ENCODE measurements around the gene PRR14L.
"Not testable (repeated sequence)": the region's sequence is repeated elsewhere in the genome, so short reads cannot be mapped to it uniquely, and the experiment has no call there.

Gene PRR14L

DNA sequence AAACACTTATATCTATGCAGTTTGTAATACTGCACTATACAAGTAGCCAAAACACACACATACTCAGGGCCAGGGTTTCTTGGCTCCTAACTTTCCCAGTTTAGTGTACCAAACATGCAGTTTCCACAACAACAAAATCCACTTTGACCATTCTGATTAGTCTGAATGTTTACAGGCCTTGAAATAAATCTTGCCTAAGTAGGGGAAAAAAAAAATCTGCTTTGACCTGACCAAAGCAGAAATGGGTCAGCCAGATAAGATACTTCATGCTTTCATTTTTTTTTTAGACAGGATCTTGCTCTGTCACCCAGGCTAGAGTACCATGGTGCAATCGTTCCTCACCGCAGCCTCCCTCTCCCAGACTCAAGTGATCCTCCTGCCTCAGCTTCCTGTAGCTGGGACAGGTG is 10.1 kb downstream of the PRR14L start:
- DNase-seq: no peak

DNA sequence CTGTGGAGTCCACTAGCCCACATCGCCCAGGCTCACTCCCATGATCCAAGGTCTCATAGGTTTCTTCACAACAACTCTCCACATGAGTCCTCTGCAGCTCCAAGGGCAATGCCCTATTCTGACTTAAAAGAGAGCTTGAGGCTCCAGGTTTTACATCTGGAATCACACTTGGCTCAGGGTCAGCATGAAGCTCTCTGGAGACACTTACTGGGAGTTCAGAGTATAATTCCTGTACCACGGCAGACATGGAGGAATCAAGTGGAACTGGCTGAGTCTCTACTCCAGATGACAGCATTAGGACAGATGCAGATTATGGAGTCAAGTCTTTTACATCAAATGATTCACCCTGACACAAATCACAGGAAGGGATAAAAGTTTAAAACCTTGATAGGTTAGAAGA is 11.4 kb downstream of the PRR14L start:
- DNase-seq: no peak

DNA sequence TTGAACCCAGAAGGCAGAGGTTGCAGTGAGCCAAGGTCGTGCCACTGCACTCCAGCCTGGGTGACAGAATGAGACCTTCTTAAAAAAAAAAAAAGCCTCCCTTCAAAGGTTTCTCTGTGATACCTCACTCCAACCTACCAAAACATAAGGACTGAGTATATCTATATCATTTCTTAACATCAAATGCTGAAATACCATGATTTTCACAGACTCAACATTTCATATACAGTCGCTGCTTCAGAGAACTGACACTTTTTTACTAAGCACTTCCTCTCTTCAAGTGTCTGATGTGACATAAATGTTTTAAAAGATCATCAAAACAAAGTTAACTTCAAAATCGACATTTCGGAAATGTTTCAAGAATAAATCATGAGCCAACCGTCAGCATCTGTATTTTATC is 12.0 kb downstream of the PRR14L start:
- DNase-seq: no peak

DNA sequence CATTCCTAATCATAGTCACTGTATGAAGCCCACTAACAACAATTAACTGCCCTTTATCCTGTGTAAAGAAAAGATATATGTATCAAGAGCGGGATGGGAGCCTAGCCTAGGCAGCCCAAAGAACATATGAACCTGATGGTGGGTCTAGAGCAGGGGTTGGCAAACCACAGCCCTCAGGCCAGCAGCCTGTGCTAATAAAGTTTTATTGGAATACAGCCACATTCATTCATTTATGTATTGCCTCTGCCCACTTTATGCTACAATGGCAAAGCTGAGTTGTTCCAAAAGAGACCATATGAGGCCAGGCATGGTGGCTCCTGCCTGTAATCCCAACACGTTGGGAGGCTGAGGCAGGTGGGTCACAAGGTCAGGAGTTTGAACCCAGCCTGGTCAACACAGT is 13.5 kb downstream of the PRR14L start:
- no peak for DNase-seq

DNA sequence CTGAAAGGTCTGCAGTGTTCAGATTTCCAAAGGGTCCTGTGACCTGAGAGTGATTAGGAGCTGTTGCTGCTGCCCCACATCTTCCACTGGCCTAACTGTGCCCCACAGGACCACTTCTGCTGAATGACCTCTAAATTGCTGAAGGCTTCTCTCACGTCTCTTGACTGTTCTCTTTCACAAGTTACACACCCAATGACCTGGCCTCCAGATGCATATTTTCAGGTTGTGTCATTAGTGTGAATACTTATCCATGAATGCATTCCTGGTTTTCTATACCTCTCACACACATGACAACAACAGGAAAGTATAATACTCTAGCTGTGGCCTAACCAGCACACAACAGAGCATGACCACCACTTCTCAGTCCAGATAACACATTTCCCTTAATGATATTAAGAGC is 15.4 kb downstream of the PRR14L start:
- no peak for DNase-seq

DNA sequence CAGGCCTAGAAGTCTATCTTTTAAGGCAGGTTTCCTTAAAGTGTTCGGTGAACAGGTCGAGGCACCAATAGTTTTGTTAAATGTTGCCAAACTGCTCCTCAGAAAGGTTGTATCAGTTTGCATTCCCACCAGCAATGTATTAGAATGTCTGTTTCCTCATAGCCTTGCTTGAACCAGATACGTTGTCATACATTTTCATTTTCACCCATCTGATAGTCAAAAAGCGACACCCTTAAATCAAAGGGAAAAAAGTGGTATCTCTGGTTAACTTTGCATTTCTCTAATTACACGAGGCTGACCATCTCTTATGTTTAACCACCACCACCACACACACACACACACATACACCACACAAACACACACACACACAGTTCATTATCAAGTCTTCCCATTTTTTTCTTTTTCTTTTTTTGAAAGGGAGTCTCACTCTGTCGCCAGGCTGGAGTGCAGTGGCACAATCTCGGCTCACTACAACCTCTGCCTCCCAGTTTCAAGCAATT is 16.3 kb downstream of the PRR14L start:
- no peak for DNase-seq

DNA sequence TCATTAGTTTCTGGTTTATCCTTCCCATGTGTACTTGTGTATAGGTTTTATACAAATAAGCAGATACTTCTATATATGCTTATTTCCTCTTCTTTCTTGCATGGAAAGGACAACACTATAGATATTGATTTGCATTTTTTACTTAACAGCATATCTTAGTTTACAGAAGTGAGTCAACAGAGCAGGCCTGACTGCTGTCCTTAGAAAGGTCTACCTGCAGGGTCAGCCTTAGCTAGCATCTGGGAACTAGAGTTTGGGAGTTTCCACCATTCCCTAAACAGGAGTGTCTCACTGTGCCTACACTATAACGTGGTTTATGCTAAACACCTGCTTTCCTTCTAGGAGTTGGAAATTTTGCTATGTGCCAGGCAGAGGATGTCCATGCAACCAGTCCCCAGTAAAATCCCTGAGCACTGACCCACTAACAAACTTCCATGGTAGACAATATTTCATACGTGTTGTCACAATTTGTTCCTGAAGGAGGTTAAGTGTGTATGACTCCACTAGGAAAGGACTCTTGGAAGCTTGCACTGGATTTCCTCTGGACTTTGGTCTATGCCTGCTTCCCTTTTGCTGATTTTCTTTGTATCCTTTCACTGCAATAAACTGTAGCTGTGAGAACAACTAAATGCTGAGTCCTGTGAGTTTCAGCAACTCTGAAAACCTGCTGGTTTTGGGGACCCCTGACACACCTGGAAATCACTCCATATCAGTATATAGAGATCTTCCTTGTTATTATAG is 17.7 kb downstream of the PRR14L start:
- no peak for DNase-seq

DNA sequence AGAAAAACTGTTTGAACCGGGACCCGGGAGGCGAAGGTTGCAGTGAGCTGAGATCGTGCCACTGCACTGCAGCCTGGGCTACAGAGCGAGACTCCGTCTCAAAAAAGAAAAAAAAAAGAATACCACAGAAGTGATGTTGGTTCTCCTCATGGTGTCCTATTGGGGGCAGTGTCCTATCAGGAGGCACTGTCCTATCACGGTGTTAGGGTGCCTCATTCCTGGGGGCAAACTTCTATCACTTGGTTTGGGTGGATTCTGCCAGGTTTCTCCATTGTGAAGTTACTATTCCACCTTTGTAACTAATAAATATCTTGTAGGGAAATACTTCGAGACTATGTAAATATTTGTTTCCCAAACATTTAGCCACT is 19.6 kb downstream of the PRR14L start:
- DNase-seq: no peak

DNA sequence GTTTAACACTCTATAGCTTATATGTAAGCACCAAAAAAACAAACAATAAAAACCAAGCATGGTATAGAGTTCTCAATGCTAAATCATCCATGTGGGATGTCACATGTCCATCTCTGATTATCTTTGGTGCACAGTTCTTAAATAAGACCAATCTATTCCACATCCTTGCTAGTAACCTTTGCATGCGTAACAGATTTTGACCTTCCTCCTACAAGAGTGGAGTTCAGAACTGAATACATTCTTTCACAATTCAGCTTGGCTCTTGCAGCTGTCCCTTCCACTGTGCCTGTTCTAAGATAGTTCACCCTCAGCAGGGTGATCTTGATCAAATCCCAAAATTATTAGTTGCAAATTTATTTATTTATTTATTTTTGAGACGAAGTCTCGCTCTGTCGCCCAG is 21.1 kb downstream of the PRR14L start:
- no peak for DNase-seq

DNA sequence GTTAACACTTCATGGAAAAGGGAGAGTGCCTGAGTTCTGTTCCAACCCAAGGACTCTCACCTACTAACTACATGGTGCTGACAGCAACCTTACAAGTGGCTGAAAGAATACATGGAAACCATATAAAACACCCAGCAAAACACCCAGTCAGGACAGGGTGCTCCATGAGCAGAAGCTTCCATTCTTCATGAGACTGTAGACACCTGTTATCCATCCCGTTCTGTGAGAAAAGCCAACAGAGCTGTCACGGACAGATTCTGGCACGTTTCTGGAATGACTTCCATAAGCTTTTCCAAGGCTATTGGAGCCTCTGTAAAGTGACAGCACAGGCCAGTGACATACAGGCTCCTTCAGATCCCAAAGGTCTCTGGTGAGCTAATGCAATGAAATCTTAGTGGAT is 23.2 kb downstream of the PRR14L start:
- no peak for DNase-seq

DNA sequence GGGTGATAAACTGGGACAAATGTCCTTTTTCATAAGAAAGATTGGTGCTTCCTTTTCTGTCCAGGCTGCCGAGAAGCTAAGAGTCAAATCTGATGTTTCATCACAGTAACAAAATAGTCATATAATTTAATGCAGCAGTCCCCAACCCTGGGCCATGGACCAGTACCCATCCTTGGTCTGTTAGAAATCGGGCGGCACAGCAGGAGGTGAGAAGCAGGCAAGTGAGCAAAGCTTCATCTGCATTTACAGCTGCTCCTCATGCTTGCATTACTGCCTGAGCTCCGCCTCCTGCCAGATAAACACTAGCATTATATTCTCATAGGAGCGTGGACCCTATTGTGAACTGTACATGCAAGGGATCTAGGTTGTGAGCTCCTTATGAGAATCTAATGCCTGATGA is 26.2 kb downstream of the PRR14L start:
- no peak for DNase-seq

DNA sequence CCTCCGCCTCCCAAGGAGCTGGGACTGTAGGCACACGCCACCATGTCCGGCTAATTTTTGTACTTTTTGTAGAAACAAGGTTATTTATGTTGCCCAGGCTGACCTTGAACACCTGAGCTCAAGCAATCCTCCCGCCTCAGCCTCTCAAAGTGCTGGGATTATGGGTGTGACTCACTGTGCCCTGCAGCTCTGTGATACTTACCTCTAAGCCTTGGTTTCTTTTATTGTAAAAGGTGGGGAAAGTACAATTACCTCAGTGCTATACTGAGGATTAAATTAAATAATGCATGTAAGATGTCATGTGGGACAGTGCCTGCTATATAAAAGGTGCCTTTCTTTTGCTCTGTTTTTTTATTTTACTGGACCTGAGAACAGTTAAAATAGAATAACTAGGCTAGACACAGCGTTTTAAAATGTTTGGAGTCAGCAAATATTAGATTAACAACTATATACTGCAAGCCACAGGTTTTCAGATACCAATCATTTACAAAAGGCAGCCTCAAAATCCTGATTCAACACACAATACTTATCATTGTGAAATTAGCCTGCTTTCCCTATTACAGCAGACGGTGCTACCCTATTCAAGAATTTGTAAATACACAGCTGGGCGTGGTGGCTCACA is 30.0 kb downstream of the PRR14L start:
- DNase-seq: no peak

DNA sequence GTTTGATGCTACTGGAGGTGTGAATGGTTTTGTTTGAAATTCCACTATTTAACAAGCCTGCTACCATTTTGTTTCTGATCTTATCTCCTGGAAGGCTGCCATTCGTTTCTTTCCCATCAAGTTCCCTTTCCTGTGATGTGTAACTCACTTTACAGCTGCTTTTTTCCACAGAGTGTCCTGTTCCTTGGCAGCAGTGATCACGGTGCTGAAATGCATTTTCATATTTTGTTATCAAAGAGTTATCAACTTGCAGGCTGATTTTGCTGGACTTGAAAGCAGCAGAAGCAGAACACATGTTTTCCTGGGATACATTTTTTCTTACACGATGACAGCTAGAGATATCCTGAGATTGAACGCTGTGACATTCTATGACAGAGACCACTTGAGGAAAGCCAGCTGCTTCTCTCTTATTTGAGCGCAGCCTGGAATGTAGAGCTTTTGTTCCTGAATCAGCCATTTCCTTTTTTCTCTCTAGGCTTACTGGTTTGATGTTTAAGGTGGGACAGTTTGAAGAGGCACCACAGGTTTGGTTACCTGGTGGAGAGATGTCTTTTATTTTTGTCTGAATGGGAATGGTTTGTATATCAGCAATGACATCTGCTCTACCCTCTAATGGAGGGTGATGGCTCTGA is 34.7 kb downstream of the PRR14L start:
- DNase-seq: no peak

DNA sequence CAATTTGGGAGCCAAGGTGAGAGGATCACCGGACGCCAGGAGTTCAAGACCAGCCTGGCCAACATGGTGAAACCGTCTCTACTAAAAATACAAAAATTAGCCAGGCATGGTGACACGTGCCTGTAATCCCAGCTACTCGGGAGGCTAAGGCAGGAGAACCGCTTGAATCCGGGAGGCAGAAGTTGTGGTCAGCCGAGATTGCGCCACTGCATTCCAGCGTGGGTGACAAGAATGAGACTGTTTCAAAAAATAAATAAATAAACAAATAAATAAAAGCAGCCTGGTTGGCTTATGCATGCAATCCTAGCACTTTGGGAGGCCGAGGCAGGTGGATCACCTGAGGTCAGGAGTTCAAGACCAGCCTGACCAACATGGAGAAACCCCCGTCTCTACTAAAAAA is 38.7 kb downstream of the PRR14L start:
- DNase-seq: not testable (repeated sequence)

DNA sequence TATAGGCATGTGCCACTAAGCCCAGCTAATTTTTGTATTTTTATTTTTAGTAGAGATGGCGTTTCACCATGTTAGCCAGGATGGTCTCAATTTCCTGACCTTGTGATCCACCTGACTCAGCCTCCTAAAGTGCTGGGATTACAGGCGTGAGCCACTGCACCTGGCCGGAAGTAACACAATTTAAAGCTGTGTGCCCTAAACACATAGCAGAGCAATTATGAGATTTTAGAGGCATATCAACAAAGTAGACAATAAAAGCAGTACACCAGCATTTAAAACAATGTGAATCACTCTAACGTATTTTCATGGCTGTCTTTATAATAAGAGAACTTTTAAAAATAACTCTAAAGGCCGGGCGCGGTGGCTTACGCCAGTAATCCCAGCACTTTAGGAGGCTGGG is 42.4 kb downstream of the PRR14L start:
- no peak for DNase-seq

DNA sequence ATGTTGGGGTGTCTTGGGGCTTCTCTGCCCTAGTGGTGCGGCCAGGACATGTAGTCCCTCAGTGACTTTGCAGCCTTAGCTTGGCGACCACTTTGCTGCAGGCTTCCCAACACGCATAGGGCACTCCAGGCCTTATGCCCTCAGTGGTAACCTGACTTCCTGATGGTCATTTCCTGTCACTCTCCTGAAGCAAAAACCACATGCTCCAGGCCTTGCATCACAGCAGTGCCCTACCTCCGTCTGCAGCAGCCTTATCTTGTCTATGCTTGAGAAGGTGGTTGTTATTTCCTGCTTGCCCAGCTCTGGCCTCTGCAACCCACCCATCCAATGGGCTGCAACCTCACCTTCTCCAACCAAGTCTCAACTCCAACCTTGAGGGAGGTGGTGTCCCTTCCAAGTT is 54.5 kb downstream of the PRR14L start:
- no peak for DNase-seq

DNA sequence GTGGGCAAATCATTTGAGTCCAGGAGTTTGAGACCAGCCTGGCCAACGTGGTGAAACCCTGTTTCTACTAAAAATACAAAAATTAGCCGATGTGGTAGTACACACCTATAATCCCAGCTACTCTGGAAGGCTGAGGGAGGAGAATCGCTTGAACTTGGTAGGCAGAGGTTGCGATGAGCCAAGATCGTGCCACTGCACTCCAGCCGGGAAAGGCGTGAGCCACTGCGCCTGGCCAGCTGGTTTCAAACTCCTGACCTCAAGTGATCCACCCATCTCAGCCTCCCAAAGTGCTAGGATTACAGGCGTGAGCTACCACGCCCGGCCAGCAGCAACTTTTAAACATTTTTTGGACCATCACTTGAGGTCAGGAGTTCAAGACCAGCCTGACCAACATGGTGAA is 55.9 kb downstream of the PRR14L start:
- DNase-seq: not testable (repeated sequence)

DNA sequence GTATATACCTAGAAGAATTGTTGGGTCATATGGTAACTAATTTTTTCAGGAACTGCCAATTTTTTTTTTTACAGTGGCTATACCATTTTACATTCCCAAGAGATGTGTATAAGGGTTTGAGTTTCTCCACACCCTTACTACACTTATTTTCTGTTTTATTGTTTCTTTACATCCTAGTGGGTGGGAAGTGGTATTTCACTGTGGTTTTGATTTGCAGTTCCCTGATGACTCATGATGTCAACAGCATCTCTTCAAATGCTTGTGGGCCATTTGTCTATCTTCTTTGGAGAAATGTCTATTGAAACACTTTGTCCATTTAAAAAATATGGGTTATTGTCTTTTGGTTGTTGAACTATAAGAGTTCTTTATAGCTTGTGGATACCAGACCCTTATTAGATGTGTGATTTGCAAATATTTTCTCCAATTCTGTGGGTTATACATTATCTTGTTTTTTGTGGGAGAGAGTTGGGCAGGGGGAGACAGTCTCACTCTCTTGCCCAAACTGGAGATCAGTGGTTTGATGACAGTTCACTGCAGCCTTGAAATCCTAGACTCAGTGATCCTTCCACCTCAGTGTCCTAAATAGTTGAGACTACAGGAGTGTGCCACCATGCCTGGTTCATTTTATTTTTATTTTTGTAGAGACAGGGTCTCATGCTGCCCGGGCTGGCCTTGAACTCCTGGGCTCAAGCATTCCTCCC is 57.6 kb downstream of the PRR14L start:
- DNase-seq: no peak

DNA sequence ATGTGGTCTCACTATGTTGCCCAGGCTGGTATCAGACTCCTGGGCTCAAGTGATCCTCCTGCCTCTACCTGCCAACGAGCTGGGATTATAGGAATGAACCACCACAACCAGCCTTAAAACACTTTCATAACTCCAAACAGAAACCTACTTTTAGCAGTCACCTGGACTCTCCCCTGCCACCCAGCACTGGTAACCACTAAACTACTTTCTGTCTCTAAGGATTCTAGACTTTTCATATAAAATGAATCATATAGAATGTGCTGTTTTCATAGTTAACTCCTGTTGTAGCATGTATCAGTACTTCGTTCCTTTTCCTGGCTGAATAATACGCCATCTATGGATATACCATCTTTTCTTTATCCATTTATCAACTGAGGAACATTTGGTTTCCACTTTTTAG is 58.5 kb downstream of the PRR14L start:
- DNase-seq: no peak

DNA sequence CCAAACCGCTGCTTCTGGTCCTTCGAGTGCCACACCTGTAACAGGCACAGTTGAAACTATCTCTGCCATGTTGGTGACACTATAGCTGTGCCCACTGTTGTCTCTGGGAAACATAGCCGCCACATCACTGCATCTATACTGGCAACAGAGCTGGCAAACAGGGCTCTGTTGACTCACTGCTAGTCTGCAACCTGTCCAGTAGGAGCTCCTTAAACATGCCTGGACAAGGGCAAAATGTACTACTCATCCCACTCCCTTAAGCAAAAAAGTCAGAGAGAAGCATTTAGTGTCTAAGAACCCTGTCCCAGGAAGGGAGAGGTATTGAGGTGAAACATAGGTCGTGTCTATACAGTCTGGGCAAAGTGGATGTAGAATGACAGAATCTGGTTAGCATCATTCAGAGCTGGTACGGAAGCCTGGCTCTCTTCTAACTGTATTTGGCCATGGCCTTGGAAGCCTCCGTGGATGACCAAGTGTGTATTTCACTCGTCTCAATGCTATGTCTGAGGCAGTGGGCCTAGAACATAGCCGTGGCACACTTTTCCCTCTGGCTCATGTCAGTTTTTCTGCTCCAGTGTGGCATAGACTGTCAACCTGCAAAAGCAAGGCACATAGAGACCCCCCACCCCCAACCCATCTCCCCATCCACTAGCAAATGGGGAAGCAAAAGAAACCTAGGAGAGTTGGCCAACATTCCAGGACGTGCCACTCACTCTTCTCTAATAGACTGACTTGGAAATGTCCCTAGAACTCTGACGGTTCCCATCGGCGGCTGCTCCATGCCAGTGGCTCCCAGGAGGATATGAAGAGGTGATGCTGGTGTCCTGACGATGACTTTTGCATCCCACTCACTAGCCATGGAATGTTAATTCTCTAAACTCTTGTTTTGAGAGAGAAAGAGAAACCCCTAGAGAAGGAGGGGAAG is 66.5 kb downstream of the PRR14L start:
- no peak for DNase-seq

DNA sequence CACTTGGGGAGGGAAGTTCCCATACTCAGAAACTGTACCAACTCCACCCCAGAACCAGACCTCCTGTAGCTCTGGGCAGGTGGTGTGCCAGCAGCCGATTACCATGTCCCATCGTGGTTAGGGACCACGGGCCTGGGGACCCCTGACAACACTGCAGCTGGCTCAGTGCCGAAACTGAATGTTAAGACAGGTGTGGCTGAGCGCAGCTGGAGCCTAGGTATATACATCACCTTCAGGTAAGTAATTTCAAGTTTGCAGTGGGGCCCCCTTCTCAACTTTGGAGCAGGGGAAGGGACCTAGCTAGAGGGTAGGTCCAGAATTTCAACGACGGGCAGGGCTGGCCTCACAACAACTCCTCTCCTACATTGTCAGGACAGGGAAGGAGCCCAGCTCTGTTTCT is 67.2 kb downstream of the PRR14L start:
- no peak for DNase-seq
